Loucy (cell line): Measurements from ENCODE around the gene TTC39B.

ENCODE experiments used
- H2AFZ ChIP-seq: fragments of 200-600 bp; sonication (generic); 2 replicates; pipeline ENCODE4 v1.6.0; 2016; ENCODE audit warnings: antibody characterized with exemption, mild to moderate bottlenecking, low read length, moderate library complexity
- H3F3A ChIP-seq: fragments of 200-600 bp; 2 replicates; pipeline ENCODE4 v1.6.0; 2016; ENCODE audit warnings: antibody characterized with exemption, low read depth, mild to moderate bottlenecking
- H3K27me3 ChIP-seq: fragments of 200-600 bp; sonication (generic); 2 replicates; pipeline ENCODE4 v1.6.1; 2014; ENCODE audit warnings: low read length, mild to moderate bottlenecking; ENCODE audit not compliant: insufficient read depth, poor library complexity, severe bottlenecking
- H3K36me3 ChIP-seq: fragments of 200-600 bp; sonication (generic); 2 replicates; pipeline ENCODE4 v1.6.1; 2016; ENCODE audit warnings: low read length; ENCODE audit not compliant: insufficient read depth
- H3K4me1 ChIP-seq: fragments of 200-600 bp; sonication (generic); 2 replicates; pipeline ENCODE4 v1.5.1; 2014; ENCODE audit warnings: low read length, mild to moderate bottlenecking; ENCODE audit not compliant: insufficient read depth, poor library complexity, severe bottlenecking
- H3K4me2 ChIP-seq: fragments of 200-600 bp; sonication (generic); 2 replicates; pipeline ENCODE4 v1.6.0; 2014; ENCODE audit warnings: antibody characterized with exemption, low read length, low read depth, mild to moderate bottlenecking; ENCODE audit not compliant: poor library complexity, severe bottlenecking
- H3K4me3 ChIP-seq: fragments of 200-600 bp; sonication (generic); 2 replicates; pipeline ENCODE4 v1.5.1; 2014; ENCODE audit warnings: low read length, mild to moderate bottlenecking, mixed read lengths; ENCODE audit not compliant: poor library complexity, severe bottlenecking
- H3K79me2 ChIP-seq: fragments of 200-600 bp; sonication (generic); 2 replicates; pipeline ENCODE4 v1.6.1; 2014; ENCODE audit warnings: low read length; ENCODE audit not compliant: insufficient read depth
- H3K9ac ChIP-seq: fragments of 200-600 bp; sonication (generic); 2 replicates; pipeline ENCODE4 v1.6.0; 2014; ENCODE audit warnings: mild to moderate bottlenecking, low read depth, low read length, moderate library complexity; ENCODE audit not compliant: poor library complexity, severe bottlenecking
- H3K9me2 ChIP-seq: fragments of 200-600 bp; sonication (generic); replicated peaks from 2 replicates; pipeline ENCODE4 v1.6.1; 2016; ENCODE audit warnings: low read depth, low read length, mixed read lengths
- H3K9me3 ChIP-seq: fragments of 200-600 bp; sonication (generic); 2 replicates; pipeline ENCODE4 v1.6.1; 2014; ENCODE audit warnings: mild to moderate bottlenecking, antibody characterized with exemption, low read length, low read depth; ENCODE audit not compliant: insufficient read depth
- H4K20me1 ChIP-seq: fragments of 200-600 bp; sonication (generic); 2 replicates; pipeline ENCODE4 v1.6.0; 2014; ENCODE audit warnings: antibody characterized with exemption, low read length, mild to moderate bottlenecking; ENCODE audit not compliant: insufficient read depth, poor library complexity, severe bottlenecking
- EZH2phosphoT487 ChIP-seq: fragments of 200-600 bp; IDR thresholded peaks from 2 replicates; pipeline ENCODE4 v1.6.1; 2018; ENCODE audit warnings: antibody characterized with exemption, mild to moderate bottlenecking, moderate library complexity, borderline replicate concordance
- TF ChIP-seq, protein P1 (sequence below): fragments of 200-600 bp; sonication (generic); conservative IDR thresholded peaks from 2 replicates; pipeline ENCODE4 v1.5.1; 2014; ENCODE audit warnings: mild to moderate bottlenecking, antibody characterized with exemption, low read length

The TTC39B gene

DNA sequence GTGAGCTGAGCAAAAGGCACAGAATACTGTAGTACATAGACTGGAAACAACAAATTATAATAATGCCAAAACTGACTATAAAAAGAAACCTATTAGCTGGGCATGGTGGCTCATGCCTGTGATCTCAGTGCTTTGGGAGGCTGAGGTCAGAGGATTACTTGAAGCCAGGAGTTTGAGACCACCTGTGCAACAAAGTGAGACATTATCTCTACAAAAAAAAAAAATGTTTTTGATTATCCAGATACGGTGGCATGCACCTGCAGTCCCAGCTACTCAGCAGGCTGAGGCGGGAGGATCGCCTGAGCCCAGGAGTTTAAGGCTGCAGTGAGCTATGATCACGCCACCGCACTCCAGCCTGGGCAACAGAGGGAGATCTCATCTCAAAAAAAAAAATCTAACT, 175.9 kb downstream of the TTC39B start:
- H3K36me3 ChIP-seq: no peaks in the 10 kb centered on the region
- no peaks in the 10 kb centered on the region for H3K9me3 ChIP-seq
- H3K4me1 ChIP-seq: peaks cover under 1% of the 10 kb centered on the region
- TF ChIP-seq EZH2phosphoT487: no peak
- TF ChIP-seq, protein P1, sequence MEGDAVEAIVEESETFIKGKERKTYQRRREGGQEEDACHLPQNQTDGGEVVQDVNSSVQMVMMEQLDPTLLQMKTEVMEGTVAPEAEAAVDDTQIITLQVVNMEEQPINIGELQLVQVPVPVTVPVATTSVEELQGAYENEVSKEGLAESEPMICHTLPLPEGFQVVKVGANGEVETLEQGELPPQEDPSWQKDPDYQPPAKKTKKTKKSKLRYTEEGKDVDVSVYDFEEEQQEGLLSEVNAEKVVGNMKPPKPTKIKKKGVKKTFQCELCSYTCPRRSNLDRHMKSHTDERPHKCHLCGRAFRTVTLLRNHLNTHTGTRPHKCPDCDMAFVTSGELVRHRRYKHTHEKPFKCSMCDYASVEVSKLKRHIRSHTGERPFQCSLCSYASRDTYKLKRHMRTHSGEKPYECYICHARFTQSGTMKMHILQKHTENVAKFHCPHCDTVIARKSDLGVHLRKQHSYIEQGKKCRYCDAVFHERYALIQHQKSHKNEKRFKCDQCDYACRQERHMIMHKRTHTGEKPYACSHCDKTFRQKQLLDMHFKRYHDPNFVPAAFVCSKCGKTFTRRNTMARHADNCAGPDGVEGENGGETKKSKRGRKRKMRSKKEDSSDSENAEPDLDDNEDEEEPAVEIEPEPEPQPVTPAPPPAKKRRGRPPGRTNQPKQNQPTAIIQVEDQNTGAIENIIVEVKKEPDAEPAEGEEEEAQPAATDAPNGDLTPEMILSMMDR: no peak
- H3K4me2 ChIP-seq: no peak overlapping the region
- no peak overlapping the region for H3K4me3 ChIP-seq
- no peak overlapping the region for H3K9ac ChIP-seq
- H2AFZ ChIP-seq: no peak overlapping the region
- no peaks in the 10 kb centered on the region for H3K79me2 ChIP-seq
- no peaks in the 10 kb centered on the region for H3K9me2 ChIP-seq
- H4K20me1 ChIP-seq: no peaks in the 10 kb centered on the region
- H3F3A ChIP-seq: no peaks in the 10 kb centered on the region
- H3K27me3 ChIP-seq: peaks cover 18% of the 10 kb centered on the region

DNA sequence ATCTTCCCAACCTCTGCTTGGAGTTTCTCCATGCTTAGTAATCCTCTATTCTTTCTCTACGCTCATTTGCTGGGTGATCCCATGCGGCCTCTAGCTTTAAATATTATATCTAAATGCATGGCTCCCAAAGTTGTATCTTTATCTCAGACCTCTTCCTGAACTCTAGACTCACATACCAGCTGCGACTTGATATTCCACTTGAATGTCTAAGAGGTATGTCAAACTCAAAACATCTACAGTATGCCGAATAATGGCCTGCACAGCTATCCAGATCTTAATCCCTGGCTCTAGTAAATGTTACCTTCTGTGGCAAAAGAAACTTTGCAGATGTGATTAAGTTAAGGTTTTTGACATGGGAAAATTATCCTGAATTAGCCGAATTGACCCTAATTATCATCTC, 179.2 kb downstream of the TTC39B start:
- Histone ChIP-seq H3K4me1 (no peaks in the 10 kb centered on the region), H3K36me3 (no peaks in the 10 kb centered on the region), H3K9me2 (no peaks in the 10 kb centered on the region), H3K4me3 (no peak overlapping the region), H4K20me1 (no peaks in the 10 kb centered on the region), H2AFZ (no peak overlapping the region), H3F3A (no peaks in the 10 kb centered on the region), H3K9ac (no peak overlapping the region), H3K79me2 (no peaks in the 10 kb centered on the region), H3K27me3 (peaks cover 18% of the 10 kb centered on the region), H3K4me2 (no peak overlapping the region), H3K9me3 (no peaks in the 10 kb centered on the region)
- TF ChIP-seq, protein P1: no peak

DNA sequence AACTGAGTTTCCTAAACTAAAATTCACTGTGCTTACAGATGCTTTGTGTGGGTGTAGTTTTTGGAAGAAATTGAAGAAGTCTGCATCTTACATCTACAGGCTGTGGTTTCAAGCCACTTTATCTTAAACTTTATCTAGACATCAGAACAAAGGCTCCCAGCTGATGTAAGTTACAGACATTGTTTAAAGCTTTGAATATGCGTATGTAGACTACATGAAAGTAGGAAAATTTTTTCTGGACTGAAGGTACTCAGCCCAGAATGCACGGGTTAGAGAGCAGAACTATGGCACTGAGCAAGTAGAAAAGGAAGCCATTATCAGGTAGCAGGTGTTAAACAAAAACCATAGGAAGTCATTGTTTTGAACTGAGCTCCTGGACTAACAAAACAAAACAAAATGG, 185.4 kb downstream of the TTC39B start:
- Histone ChIP-seq H3K4me2 (no peak overlapping the region), H3K9me2 (no peaks in the 10 kb centered on the region), H2AFZ (peak overlapping the region; percentile 73), H3F3A (no peaks in the 10 kb centered on the region), H3K27me3 (peaks cover 3% of the 10 kb centered on the region), H3K4me3 (no peak overlapping the region), H3K9me3 (no peaks in the 10 kb centered on the region), H3K9ac (no peak overlapping the region), H4K20me1 (no peaks in the 10 kb centered on the region), H3K4me1 (peaks cover 7% of the 10 kb centered on the region), H3K36me3 (no peaks in the 10 kb centered on the region), H3K79me2 (no peaks in the 10 kb centered on the region)
- TF ChIP-seq, protein P1: no peak
- no peak for TF ChIP-seq EZH2phosphoT487
